ENCODE results near the gene PTBP3.

Gene PTBP3

GRCh38 chr9:112360047-112360804, 26.8 kb upstream of the PTBP3 start:
- in situ Hi-C loops (cut with MboI; ENCODE audit: low sequenced_read_pairs, unreplicated experiment), result loop anchor here (10.0 to 25.0 kb wide), 2 partner anchors 448 to 605 kb away; no protein-coding TSS in a partner anchor
- no peak for TF ChIP-seq CTCF (IDR thresholded peaks at IDR 0.05; ENCODE audit: borderline replicate concordance, control extremely low read depth, extremely low read depth, insufficient read depth, missing control alignments)
- DNase-seq (ENCODE audit: low spot score), result no peak

GRCh38 chr9:112355427-112355897, 22.0 kb upstream of the PTBP3 start:
- in situ Hi-C loops (cut with MboI; ENCODE audit: low sequenced_read_pairs, unreplicated experiment), result loop anchor here (25.0 kb wide), 1 partner anchor 443 kb away; no protein-coding TSS in a partner anchor

DNA sequence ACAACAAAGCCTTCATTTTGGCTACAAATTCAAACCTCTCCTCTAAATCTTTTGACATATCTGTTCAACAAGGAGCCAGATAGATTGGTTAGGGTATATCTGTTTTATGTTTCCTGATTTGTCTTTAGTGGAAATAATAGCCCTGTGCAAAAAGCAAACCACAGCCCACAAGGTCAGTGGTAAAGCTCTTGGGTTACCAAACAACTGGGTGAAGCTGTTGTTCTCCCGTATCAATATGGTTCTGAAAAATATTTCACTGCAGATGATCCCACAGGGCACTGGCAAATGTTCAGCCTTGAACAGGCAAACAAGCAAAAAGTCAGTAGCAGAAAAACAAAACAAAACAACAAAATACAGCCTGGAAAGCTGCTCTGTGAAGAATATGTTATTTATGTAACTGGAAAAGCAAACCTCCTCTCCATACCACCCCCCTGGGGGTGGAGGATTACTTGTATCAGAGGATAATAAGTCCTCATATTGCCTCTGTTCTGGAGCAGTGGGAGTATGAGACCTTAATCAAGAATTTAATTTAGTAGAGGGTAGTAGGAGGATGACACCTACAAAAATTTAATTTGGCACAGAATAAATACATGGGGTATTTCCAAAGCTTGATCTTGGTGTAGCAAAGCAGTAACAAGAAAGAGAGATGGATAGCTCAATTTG, 20.8 kb upstream of the PTBP3 start:
- DNase-seq (ENCODE audit: low spot score), result no peak
- no peak for TF ChIP-seq CTCF (IDR thresholded peaks at IDR 0.05; ENCODE audit: borderline replicate concordance, control extremely low read depth, extremely low read depth, insufficient read depth, missing control alignments)
- in situ Hi-C loops (cut with MboI; ENCODE audit: low sequenced_read_pairs, unreplicated experiment), result loop anchor here (5.0 to 25.0 kb wide), 2 partner anchors 267 to 442 kb away; no protein-coding TSS in a partner anchor

More at GRCh38 chr9:112355427-112355897, 22.0 kb upstream of the PTBP3 start:
- peak; percentile 52 for DNase-seq (ENCODE audit: low spot score)
- TF ChIP-seq CTCF (IDR thresholded peaks at IDR 0.05; ENCODE audit: borderline replicate concordance, control extremely low read depth, extremely low read depth, insufficient read depth, missing control alignments), result no peak

- DNase-seq (ENCODE audit: low spot score), result no peak
- TF ChIP-seq CTCF (IDR thresholded peaks at IDR 0.05; ENCODE audit: borderline replicate concordance, control extremely low read depth, extremely low read depth, insufficient read depth, missing control alignments), result no peak
- in situ Hi-C loops (cut with MboI; ENCODE audit: low sequenced_read_pairs, unreplicated experiment), result loop anchor here (5.0 to 25.0 kb wide), 2 partner anchors 265 to 440 kb away; no protein-coding TSS in a partner anchor
Observed at GRCh38 chr9:112352209-112352608, 18.8 kb upstream of the PTBP3 start.

DNA sequence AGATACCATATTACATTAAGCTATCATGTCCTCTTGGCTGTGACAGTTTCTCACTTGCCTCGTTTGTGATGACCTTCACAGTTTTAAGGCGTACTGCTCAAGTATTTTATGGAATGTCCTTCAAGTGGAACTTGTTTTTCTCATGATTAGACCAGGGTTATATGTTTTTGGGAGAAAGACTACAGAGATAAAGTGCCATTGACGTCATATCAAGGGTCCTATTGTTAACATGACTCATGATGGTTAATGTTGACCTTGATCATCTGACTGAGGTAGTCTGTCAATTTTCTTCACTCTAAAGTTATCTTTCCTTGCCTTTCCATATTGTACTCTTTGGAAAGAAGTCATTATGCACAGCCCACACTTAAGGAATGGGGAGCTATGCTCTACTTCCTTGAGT, 17.8 kb upstream of the PTBP3 start:
- in situ Hi-C loops (cut with MboI; ENCODE audit: low sequenced_read_pairs, unreplicated experiment), result loop anchor here (5.0 to 25.0 kb wide), 2 partner anchors 264 to 439 kb away; no protein-coding TSS in a partner anchor
- DNase-seq (ENCODE audit: low spot score), result no peak
- TF ChIP-seq CTCF (IDR thresholded peaks at IDR 0.05; ENCODE audit: borderline replicate concordance, control extremely low read depth, extremely low read depth, insufficient read depth, missing control alignments), result no peak

GRCh38 chr9:112349008-112349333, 15.6 kb upstream of the PTBP3 start:
- no peak for DNase-seq (ENCODE audit: low spot score)
- in situ Hi-C loops (cut with MboI; ENCODE audit: low sequenced_read_pairs, unreplicated experiment), result no loop called here

More at GRCh38 chr9:112349008-112349333, 15.6 kb upstream of the PTBP3 start:
- no peak for TF ChIP-seq CTCF (IDR thresholded peaks at IDR 0.05; ENCODE audit: borderline replicate concordance, control extremely low read depth, extremely low read depth, insufficient read depth, missing control alignments)

Data from GM13976 (cell line).